Measurements from ENCODE around the gene TSPYL6. TPM values are rescaled to one million over a fixed set of nuclear protein-coding genes. Genes with fewer than 3 reads are reported as not detected.

TSPYL6 gene
- total RNA-seq, 5 donors from 2014 or later (not counting 1 experiment from before 2014, with no cell fraction given), result not detected

DNA sequence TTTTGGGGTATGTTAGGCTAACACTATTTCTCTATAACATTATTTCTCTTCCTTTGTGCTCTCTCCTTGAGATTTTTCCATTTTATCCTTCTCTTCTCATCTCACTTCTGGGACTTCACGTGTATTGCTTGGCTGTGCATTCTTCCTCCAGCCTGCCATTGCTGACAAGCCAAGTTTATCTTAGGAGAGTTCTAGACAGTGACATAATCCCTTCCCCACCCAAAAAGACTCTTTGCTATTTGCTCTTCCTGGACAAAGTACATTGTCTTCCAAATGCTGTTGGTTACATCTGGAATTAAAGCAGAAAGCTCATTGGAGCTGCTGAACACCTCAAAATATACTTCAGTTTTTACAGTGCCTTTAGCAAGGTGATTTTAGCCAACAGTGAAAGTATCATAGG lies 8.9 kb downstream of the TSPYL6 start:
- peaks cover 22% of the 10 kb centered on the region for H3K36me3 Mint-ChIP-seq
- Histone ChIP-seq H3K27me3 (replicated peaks in 1 of 2; ENCODE audit: control insufficient read depth in 2 of 2, extremely low read depth in 1 of 2, insufficient read depth in 2 of 2, low read length in 1 of 2) (no peaks in the 10 kb centered on the region), H3K36me3 (ENCODE audit: control insufficient read depth in 2 of 2, extremely low read depth in 1 of 2, insufficient read depth in 1 of 2, low read length in 1 of 2) (no peaks in the 10 kb centered on the region), H3K9me3 (no peaks in the 10 kb centered on the region), H3K4me1 (ENCODE audit: control insufficient read depth in 1 of 2, extremely low read depth in 1 of 2, insufficient read depth in 2 of 2, low read length in 2 of 2) (no peaks in the 10 kb centered on the region), H3K27ac (ENCODE audit: low read length) (no peak overlapping the region), H3K4me3 (ENCODE audit: control insufficient read depth in 1 of 2, extremely low read depth in 1 of 2, low read length in 1 of 2) (no peak overlapping the region)
- no peak for ATAC-seq (replicated peaks in 1 of 4)
- no peak overlapping the region for H3K4me3 Mint-ChIP-seq
- no peak overlapping the region for H3K27ac Mint-ChIP-seq
- no peaks in the 10 kb centered on the region for H3K4me1 Mint-ChIP-seq
- 71% methylated on average over 1 of the region's 1 CpG for WGBS (ENCODE audit: insufficient coverage)
- CTCF ChIA-PET, result no interaction called here
- H3K9me3 Mint-ChIP-seq, result no peaks in the 10 kb centered on the region
- no peak for DNase-seq
- POLR2A ChIA-PET, result no interaction called here
- no peaks in the 10 kb centered on the region for H3K27me3 Mint-ChIP-seq

DNA sequence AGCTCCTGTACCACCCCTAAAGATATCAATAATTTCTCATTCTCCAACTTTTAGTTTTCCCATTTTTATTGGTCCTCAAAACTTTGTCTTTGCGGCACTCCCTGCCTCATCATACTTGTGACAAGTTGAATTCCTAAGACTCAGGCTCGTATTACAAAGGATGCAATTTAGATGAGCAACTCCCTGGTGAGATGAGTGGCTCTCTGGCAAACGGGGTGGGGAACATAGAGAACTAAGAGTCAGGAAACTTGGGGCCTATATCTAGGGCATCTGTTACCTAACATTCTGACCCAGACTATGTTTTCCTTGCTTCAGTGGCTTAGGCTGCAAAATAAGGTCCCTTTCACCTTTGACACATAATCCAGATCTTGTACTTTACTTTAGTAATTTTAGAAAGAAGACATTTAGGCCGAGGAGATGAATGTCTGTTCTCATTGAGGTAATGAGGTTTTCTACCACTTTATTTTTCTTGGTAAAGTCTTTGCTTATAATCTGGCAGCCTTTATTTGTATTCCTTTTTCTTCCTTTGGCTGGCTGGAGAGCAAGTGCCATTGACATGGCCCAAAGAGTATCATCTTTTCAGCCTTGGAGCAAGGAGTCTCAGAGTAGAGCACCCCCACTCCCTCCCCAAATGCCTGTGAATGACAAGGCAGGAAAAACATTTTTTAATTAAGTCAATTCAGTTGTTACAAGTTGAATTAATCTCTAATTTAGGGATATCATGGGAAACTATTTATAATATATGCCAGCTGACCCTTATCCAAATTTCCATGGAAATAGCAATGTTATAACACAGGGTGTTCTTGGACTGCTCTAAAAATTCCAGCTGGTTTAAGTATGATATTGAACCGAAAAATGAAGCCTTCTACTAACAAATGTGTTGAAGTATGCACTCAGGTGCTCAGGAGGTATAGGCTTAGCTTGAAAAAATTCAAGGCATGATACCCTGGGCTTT lies 15.2 kb downstream of the TSPYL6 start:
- no peaks in the 10 kb centered on the region for H3K36me3 ChIP-seq (ENCODE audit: control insufficient read depth in 2 of 2, extremely low read depth in 1 of 2, insufficient read depth in 1 of 2, low read length in 1 of 2)
- H3K27me3 Mint-ChIP-seq, result no peaks in the 10 kb centered on the region
- peaks cover 0 to 10% (median 6%) of the 10 kb centered on the region in 3 donors for H3K9me3 Mint-ChIP-seq
- no peaks in the 10 kb centered on the region for H3K9me3 ChIP-seq
- H3K4me1 Mint-ChIP-seq, result no peaks in the 10 kb centered on the region
- no peak overlapping the region for H3K27ac ChIP-seq (ENCODE audit: low read length)
- H3K4me3 Mint-ChIP-seq, result no peak overlapping the region
- peaks cover 32% of the 10 kb centered on the region for H3K36me3 Mint-ChIP-seq
- H3K27me3 ChIP-seq (replicated peaks in 1 of 2; ENCODE audit: control insufficient read depth in 2 of 2, extremely low read depth in 1 of 2, insufficient read depth in 2 of 2, low read length in 1 of 2), result no peaks in the 10 kb centered on the region
- ChIA-PET POLR2A (interaction anchor here in 1 of 2 donors (0.8 kb wide), 1 partner anchor 11 kb away, joined by 3 read pairs; no protein-coding TSS in a partner anchor), CTCF (no interaction called here)
- WGBS (ENCODE audit: insufficient coverage), result no CpG with 5 or more reads among the region's 5 CpGs
- H3K27ac Mint-ChIP-seq, result no peak overlapping the region
- DNase-seq, result no peak
- no peak overlapping the region for H3K4me3 ChIP-seq (ENCODE audit: control insufficient read depth in 1 of 2, extremely low read depth in 1 of 2, low read length in 1 of 2)
- no peak for ATAC-seq (replicated peaks in 1 of 4)
- H3K4me1 ChIP-seq (ENCODE audit: control insufficient read depth in 1 of 2, extremely low read depth in 1 of 2, insufficient read depth in 2 of 2, low read length in 2 of 2), result no peaks in the 10 kb centered on the region

DNA sequence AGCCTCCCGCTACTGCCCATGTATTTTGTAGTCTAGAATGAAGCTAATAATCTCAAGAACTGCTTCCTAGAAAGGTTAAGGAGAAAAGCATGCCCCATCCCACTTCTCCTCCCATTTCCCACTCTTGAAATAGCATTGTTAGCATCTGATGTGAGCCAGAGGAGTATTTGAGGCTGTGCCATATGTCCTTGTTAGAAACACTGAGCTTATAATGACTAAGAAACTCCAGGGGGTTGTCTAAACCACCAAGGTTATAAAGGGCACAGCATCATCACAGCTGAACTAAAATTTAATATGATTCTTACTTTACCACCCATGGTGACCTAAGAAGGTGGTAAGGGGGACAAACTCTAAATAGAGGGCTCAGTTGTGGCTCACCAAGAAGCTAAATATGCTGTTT lies 16.6 kb downstream of the TSPYL6 start:
- DNase-seq (no peak), ATAC-seq (replicated peaks in 1 of 4) (no peak)
- no CpG with 5 or more reads among the region's 1 CpG for WGBS (ENCODE audit: insufficient coverage)
- ChIA-PET CTCF (no interaction called here), POLR2A (no interaction called here)
- Histone ChIP-seq H3K9me3 (no peaks in the 10 kb centered on the region), H3K4me1 (ENCODE audit: control insufficient read depth in 1 of 2, extremely low read depth in 1 of 2, insufficient read depth in 2 of 2, low read length in 2 of 2) (no peaks in the 10 kb centered on the region), H3K4me3 (ENCODE audit: control insufficient read depth in 1 of 2, extremely low read depth in 1 of 2, low read length in 1 of 2) (no peak overlapping the region), H3K27me3 (replicated peaks in 1 of 2; ENCODE audit: control insufficient read depth in 2 of 2, extremely low read depth in 1 of 2, insufficient read depth in 2 of 2, low read length in 1 of 2) (no peaks in the 10 kb centered on the region), H3K36me3 (ENCODE audit: control insufficient read depth in 2 of 2, extremely low read depth in 1 of 2, insufficient read depth in 1 of 2, low read length in 1 of 2) (no peaks in the 10 kb centered on the region), H3K27ac (ENCODE audit: low read length) (no peak overlapping the region)
- H3K36me3 Mint-ChIP-seq, result peaks cover 22% of the 10 kb centered on the region
- H3K9me3 Mint-ChIP-seq, result peaks cover 0 to 10% (median 6%) of the 10 kb centered on the region in 3 donors
- no peak overlapping the region for H3K27ac Mint-ChIP-seq
- no peaks in the 10 kb centered on the region for H3K4me1 Mint-ChIP-seq
- no peaks in the 10 kb centered on the region for H3K27me3 Mint-ChIP-seq
- H3K4me3 Mint-ChIP-seq, result no peak overlapping the region

DNA sequence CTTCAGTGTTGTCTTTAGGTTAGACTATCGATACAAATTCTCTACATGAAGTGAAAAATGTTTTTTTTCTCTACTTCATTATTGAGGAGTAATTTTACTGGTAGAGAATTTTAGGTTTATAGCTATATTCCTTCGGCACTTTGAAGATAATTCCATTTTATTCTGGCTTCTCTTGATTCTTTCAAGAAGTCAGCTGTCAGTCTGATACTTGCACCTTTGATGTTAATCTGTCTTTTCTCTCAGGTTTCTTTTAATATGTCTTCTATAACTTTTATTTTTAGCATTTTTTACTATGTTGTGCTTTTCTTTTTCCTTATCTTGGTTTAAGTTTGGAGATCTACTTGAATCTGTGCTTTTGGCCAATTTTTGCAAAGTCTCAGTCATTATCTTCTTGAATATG lies 18.6 kb downstream of the TSPYL6 start:
- Histone ChIP-seq H3K9me3 (no peaks in the 10 kb centered on the region), H3K4me1 (ENCODE audit: control insufficient read depth in 1 of 2, extremely low read depth in 1 of 2, insufficient read depth in 2 of 2, low read length in 2 of 2) (no peaks in the 10 kb centered on the region), H3K27ac (ENCODE audit: low read length) (no peak overlapping the region), H3K4me3 (ENCODE audit: control insufficient read depth in 1 of 2, extremely low read depth in 1 of 2, low read length in 1 of 2) (no peak overlapping the region), H3K27me3 (replicated peaks in 1 of 2; ENCODE audit: control insufficient read depth in 2 of 2, extremely low read depth in 1 of 2, insufficient read depth in 2 of 2, low read length in 1 of 2) (no peaks in the 10 kb centered on the region), H3K36me3 (ENCODE audit: control insufficient read depth in 2 of 2, extremely low read depth in 1 of 2, insufficient read depth in 1 of 2, low read length in 1 of 2) (no peaks in the 10 kb centered on the region)
- Mint-ChIP-seq H3K27ac (no peak overlapping the region), H3K9me3 (peaks cover 2 to 13% (median 6%) of the 10 kb centered on the region in 3 donors), H3K4me1 (no peaks in the 10 kb centered on the region), H3K4me3 (no peak overlapping the region), H3K36me3 (peaks cover 29% of the 10 kb centered on the region), H3K27me3 (no peaks in the 10 kb centered on the region)
- ChIA-PET CTCF (no interaction called here), POLR2A (no interaction called here)
- no peak for DNase-seq
- ATAC-seq (replicated peaks in 1 of 4), result no peak
- WGBS (ENCODE audit: insufficient coverage), result no CpG with 5 or more reads among the region's 2 CpGs

DNA sequence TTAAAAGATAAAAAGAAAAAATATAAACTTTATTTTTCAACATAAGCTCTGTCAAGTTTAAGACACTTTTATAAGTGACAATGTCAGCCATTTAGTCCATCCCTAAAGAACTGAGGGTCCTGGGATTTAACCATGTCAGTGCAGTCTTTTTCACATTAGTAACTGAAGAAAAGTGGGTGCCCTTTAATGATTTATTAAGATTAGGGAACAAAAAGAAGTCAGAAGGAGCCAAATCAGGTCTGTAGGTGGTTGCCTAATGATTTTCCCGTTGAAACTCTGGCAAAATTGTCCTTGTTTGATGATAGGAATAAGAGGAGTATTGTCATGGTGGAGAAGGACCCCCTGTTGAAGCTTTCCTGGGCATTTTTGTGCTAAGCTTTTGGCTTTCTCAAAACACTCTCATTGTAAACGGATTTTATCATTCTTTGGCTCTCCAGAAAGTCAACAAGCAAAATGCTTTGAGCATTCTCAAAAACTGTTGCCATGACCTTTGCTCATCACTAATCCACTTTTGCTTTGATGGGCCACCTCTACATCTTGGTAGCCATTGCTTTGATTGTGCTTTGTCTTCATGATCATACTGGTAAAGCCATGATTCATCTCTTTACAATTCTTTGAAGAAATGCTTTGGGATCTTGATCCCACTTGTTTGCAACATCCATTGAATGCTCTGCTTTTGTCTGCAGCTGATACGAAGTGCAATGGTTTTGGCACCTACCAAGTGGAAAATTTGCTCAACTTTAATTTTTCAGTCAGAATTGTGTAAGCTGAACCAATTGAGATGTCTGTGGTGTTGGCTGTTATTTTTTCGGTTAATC lies 22.0 kb downstream of the TSPYL6 start:
- Histone ChIP-seq H3K27me3 (replicated peaks in 1 of 2; ENCODE audit: control insufficient read depth in 2 of 2, extremely low read depth in 1 of 2, insufficient read depth in 2 of 2, low read length in 1 of 2) (no peaks in the 10 kb centered on the region), H3K4me1 (ENCODE audit: control insufficient read depth in 1 of 2, extremely low read depth in 1 of 2, insufficient read depth in 2 of 2, low read length in 2 of 2) (peaks cover 0 to 3% of the 10 kb centered on the region in 2 experiments), H3K36me3 (ENCODE audit: control insufficient read depth in 2 of 2, extremely low read depth in 1 of 2, insufficient read depth in 1 of 2, low read length in 1 of 2) (no peaks in the 10 kb centered on the region), H3K27ac (ENCODE audit: low read length) (no peak overlapping the region), H3K9me3 (no peaks in the 10 kb centered on the region), H3K4me3 (ENCODE audit: control insufficient read depth in 1 of 2, extremely low read depth in 1 of 2, low read length in 1 of 2) (no peak overlapping the region)
- POLR2A ChIA-PET, result no interaction called here
- Mint-ChIP-seq H3K4me1 (no peaks in the 10 kb centered on the region), H3K36me3 (peaks cover 31% of the 10 kb centered on the region), H3K27ac (no peak overlapping the region), H3K9me3 (peaks cover 2 to 17% (median 6%) of the 10 kb centered on the region in 3 donors), H3K27me3 (no peaks in the 10 kb centered on the region), H3K4me3 (no peak overlapping the region)
- CTCF ChIA-PET, result interaction anchor here in 1 of 2 donors (0.7 kb wide), 1 partner anchor 12 kb away, joined by 4 read pairs; no protein-coding TSS in a partner anchor
- DNase-seq (no peak), ATAC-seq (replicated peaks in 1 of 4) (no peak)
- WGBS (ENCODE audit: insufficient coverage), result 56% methylated on average over 3 of the region's 4 CpGs

DNA sequence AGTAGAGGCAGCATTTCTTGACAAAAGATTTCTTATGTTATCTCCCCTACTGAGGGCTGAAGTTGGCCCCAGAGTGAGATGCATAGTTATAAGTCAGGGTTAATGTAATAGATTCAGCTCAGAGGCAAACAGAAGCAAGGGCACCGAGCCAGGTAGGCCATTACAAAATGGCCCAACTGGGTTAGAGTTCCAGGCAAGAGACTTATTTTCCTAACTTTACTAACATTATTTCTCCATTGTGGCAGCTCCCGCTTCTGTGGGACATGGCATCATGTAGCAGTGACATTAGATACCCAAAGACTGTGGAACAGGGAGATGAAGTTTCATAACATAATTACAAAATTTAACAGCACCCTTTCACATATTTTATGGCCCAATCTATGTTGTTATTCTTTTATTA lies 27.1 kb downstream of the TSPYL6 start:
- ATAC-seq (replicated peaks in 1 of 4), result no peak
- Mint-ChIP-seq H3K9me3 (peaks cover 0 to 7% (median 2%) of the 10 kb centered on the region in 3 donors), H3K36me3 (peaks cover 36% of the 10 kb centered on the region), H3K27me3 (no peaks in the 10 kb centered on the region), H3K27ac (no peak overlapping the region), H3K4me3 (no peak overlapping the region), H3K4me1 (no peaks in the 10 kb centered on the region)
- Histone ChIP-seq H3K27me3 (replicated peaks in 1 of 2; ENCODE audit: control insufficient read depth in 2 of 2, extremely low read depth in 1 of 2, insufficient read depth in 2 of 2, low read length in 1 of 2) (no peaks in the 10 kb centered on the region), H3K4me3 (ENCODE audit: control insufficient read depth in 1 of 2, extremely low read depth in 1 of 2, low read length in 1 of 2) (no peak overlapping the region), H3K9me3 (no peaks in the 10 kb centered on the region), H3K27ac (ENCODE audit: low read length) (no peak overlapping the region), H3K36me3 (ENCODE audit: control insufficient read depth in 2 of 2, extremely low read depth in 1 of 2, insufficient read depth in 1 of 2, low read length in 1 of 2) (no peaks in the 10 kb centered on the region), H3K4me1 (ENCODE audit: control insufficient read depth in 1 of 2, extremely low read depth in 1 of 2, insufficient read depth in 2 of 2, low read length in 2 of 2) (peaks cover 0 to 3% of the 10 kb centered on the region in 2 experiments)
- CTCF ChIA-PET, result no interaction called here
- POLR2A ChIA-PET, result interaction anchor here in 1 of 2 donors (0.5 kb wide), 1 partner anchor 1290 kb away, joined by 3 read pairs; no protein-coding TSS in a partner anchor
- WGBS (ENCODE audit: insufficient coverage), result no CpG with 5 or more reads among the region's 2 CpGs
- DNase-seq, result no peak

Measured in T-cell (primary cell).